ENCODE data around the gene CWC15. TPM values are rescaled to one million over a fixed set of nuclear protein-coding genes. Genes with fewer than 3 reads are reported as not detected.

The CWC15 gene
- total RNA-seq, 1 donor from 2014 or later: 71.8 TPM

DNA sequence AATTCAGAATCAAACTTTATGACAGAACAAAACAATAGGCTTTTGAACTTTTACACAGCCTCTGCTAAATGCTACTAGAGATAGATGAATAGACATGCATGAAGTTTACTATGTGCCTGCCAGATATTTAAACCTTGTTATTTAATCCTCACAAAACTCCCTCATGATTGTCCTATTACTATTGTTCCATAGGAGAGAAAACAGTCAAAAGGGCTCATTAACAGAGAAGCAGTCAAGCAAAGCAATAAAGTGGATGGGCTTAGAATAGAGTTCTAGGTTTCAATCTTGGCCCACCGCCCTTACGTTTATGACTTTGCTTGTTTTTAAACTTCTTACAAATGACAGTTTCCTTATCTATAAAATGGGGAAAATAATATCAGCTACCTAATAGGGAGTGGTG, 12.9 kb downstream of the CWC15 start:
- no peaks in the 10 kb centered on the region for H3K27me3 Mint-ChIP-seq (ENCODE audit: low read depth)

DNA sequence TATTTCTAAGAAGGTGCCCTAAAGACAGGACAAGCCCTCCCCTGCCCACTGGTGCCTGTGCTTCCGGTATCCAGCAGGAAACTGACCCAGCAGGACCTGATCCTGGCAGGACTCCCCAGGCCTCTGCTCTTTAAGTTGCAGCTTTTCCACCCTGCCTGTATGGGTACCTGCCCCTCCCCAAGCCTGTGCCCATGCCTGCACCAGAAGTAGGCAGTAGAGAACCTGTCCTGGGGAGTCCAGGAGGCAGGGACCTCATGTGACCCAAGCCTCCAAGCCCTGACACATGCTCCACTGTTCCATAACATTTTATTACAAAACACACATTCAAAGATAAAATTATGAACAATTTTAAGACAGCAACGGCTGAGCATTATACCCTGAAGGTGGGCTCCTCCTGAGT, 14.2 kb downstream of the CWC15 start:
- Mint-ChIP-seq H3K27ac (no peak overlapping the region), H3K27me3 (ENCODE audit: low read depth) (no peaks in the 10 kb centered on the region), H3K4me1 (no peaks in the 10 kb centered on the region), H3K9me3 (no peaks in the 10 kb centered on the region), H3K36me3 (peaks cover 14% of the 10 kb centered on the region), H3K4me3 (no peak overlapping the region)
- DNase-seq (ENCODE audit: low spot score in 2 of 2, unreplicated experiment in 2 of 2): no peak
- TF ChIP-seq, protein P1, sequence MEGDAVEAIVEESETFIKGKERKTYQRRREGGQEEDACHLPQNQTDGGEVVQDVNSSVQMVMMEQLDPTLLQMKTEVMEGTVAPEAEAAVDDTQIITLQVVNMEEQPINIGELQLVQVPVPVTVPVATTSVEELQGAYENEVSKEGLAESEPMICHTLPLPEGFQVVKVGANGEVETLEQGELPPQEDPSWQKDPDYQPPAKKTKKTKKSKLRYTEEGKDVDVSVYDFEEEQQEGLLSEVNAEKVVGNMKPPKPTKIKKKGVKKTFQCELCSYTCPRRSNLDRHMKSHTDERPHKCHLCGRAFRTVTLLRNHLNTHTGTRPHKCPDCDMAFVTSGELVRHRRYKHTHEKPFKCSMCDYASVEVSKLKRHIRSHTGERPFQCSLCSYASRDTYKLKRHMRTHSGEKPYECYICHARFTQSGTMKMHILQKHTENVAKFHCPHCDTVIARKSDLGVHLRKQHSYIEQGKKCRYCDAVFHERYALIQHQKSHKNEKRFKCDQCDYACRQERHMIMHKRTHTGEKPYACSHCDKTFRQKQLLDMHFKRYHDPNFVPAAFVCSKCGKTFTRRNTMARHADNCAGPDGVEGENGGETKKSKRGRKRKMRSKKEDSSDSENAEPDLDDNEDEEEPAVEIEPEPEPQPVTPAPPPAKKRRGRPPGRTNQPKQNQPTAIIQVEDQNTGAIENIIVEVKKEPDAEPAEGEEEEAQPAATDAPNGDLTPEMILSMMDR (IDR thresholded peaks at IDR 0.05; ENCODE audit: unreplicated experiment): no peak

More for the DNA sequence above, 12.9 kb downstream of the CWC15 start:
- Mint-ChIP-seq H3K36me3 (peaks cover 23% of the 10 kb centered on the region), H3K4me3 (no peak overlapping the region), H3K27ac (no peak overlapping the region), H3K9me3 (no peaks in the 10 kb centered on the region), H3K4me1 (no peaks in the 10 kb centered on the region)
- TF ChIP-seq, protein P1 (IDR thresholded peaks at IDR 0.05; ENCODE audit: unreplicated experiment): no peak
- no peak for DNase-seq (ENCODE audit: low spot score in 2 of 2, unreplicated experiment in 2 of 2)

DNA sequence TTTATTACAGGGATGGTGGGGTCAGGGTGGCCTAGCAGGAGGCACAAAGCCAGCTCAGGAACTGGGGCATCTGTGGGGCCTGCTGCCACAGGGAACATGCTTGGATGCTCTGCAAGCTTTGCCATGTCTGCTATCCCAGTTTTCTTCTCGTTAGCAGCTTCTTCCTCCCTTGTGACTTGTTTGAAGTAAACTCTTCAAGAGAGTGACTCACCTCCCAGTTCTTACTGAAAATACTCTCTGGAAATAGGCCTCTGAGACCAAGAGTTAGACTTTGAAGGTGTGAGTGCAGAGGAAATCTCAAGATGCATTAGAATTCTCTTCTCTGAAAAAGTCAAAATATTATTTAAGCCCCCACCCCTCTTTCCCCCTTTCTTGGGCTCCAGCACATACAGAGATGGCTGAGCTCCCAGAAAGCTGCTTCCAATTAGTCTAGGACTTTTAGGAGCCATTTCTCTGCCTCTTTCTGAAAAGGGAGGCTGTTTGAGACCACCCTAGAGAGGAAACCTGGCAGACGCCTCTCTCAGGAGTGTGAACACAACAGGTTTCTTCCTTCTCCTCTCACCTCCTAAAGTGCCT, 15.1 kb downstream of the CWC15 start:
- Mint-ChIP-seq H3K9me3 (no peaks in the 10 kb centered on the region), H3K4me1 (no peaks in the 10 kb centered on the region), H3K4me3 (no peak overlapping the region), H3K27me3 (ENCODE audit: low read depth) (no peaks in the 10 kb centered on the region), H3K36me3 (peaks cover 12% of the 10 kb centered on the region), H3K27ac (peak overlapping the region; percentile 56)
- no peak for DNase-seq (ENCODE audit: low spot score in 2 of 2, unreplicated experiment in 2 of 2)
- TF ChIP-seq, protein P1 (IDR thresholded peaks at IDR 0.05; ENCODE audit: unreplicated experiment): no peak

DNA sequence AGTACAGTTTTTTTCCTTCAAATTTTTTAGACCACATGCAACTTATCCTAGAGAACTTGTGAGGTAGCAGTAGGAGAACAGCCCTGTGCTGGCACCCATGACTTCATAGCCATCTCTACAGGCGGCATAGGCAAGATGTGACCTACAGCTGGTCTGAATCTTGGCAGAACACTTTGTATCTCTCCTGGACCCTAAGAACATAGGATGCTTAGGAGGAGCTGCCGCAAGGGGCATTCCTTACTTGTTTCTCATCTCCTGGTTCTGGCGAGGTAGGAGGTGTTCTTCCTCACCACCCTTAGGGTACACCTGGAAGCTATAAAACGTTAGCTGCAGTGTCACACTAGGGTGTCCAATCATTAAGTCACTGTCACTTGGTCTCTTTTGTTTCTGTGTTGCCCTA, 16.4 kb downstream of the CWC15 start:
- no peaks in the 10 kb centered on the region for H3K4me1 Mint-ChIP-seq
- peaks cover 6% of the 10 kb centered on the region for H3K36me3 Mint-ChIP-seq
- H3K27ac Mint-ChIP-seq: no peak overlapping the region
- H3K9me3 Mint-ChIP-seq: no peaks in the 10 kb centered on the region
- TF ChIP-seq, protein P1 (IDR thresholded peaks at IDR 0.05; ENCODE audit: unreplicated experiment): no peak
- no peak for DNase-seq (ENCODE audit: low spot score in 2 of 2, unreplicated experiment in 2 of 2)
- H3K4me3 Mint-ChIP-seq: no peak overlapping the region
- no peaks in the 10 kb centered on the region for H3K27me3 Mint-ChIP-seq (ENCODE audit: low read depth)

DNA sequence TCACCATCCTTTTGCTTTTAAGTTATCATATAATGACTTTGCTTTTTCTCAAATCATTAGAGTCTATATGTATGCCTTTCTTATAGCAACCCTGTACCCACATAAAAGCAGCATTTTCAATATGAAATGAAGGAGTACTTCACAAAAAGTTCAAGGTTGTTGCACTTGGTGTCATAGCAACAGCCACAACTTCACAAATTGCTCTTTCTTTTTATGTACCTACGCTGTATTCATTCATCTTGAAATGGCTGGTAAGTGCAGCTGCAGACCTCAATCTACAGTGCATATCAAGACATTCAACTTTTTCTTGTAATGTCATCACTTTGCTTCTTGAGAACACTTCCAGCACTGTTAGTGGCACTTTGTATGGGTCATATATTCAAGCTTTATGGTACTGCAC, 18.6 kb downstream of the CWC15 start:
- peaks cover 3% of the 10 kb centered on the region for H3K36me3 Mint-ChIP-seq
- TF ChIP-seq, protein P1 (IDR thresholded peaks at IDR 0.05; ENCODE audit: unreplicated experiment): no peak
- DNase-seq (ENCODE audit: low spot score in 2 of 2, unreplicated experiment in 2 of 2): no peak
- no peak overlapping the region for H3K4me3 Mint-ChIP-seq
- H3K27me3 Mint-ChIP-seq (ENCODE audit: low read depth): no peaks in the 10 kb centered on the region
- H3K4me1 Mint-ChIP-seq: no peaks in the 10 kb centered on the region
- H3K27ac Mint-ChIP-seq: no peak overlapping the region
- H3K9me3 Mint-ChIP-seq: no peaks in the 10 kb centered on the region

Data from mesothelial cell of epicardium (in vitro differentiated cells).